Mammary epithelial cell (primary cell): ENCODE measurements around the gene VENTX.

Experiments used
- CTCF ChIP-seq, 2 donors: IDR thresholded peaks in 1 of 2; conservative IDR thresholded peaks in 1 of 2; 2 replicates each; pipeline ENCODE4 v1.5.1; 2011 to 2012; ENCODE audit warnings: inconsistent platforms in 2 of 2, low read length in 2 of 2, mild to moderate bottlenecking in 2 of 2, control low read depth in 1 of 2, low read depth in 1 of 2; ENCODE audit not compliant: insufficient read depth in 1 of 2; ENCODE audit errors: extremely low read depth in 1 of 2
- EZH2 ChIP-seq: IDR thresholded peaks from 2 replicates; pipeline ENCODE4 v1.6.1; 2012; ENCODE audit warnings: low read length, inconsistent platforms, borderline replicate concordance

GRCh38 chr10:133211959-133212852, 25.4 kb upstream of the VENTX start:
- no peak for TF ChIP-seq CTCF (conservative IDR thresholded peaks at IDR 0.05 in 1 of 2, IDR thresholded peaks at IDR 0.05 in 1 of 2; ENCODE audit: extremely low read depth in 1 of 2, insufficient read depth in 1 of 2, low read depth in 1 of 2, low read length in 2 of 2)
- no peak for TF ChIP-seq EZH2
